GM21381 (cell line): Measurements from ENCODE around the gene ZNF414.

ENCODE experiments used
- ATAC-seq: cut with Tn5 transposase; IDR thresholded peaks from one replicate; pipeline ENCODE4 v1.9.1; 2021; ENCODE audit warnings: mild to moderate bottlenecking, moderate library complexity; ENCODE audit not compliant: unreplicated experiment

The ZNF414 gene

DNA sequence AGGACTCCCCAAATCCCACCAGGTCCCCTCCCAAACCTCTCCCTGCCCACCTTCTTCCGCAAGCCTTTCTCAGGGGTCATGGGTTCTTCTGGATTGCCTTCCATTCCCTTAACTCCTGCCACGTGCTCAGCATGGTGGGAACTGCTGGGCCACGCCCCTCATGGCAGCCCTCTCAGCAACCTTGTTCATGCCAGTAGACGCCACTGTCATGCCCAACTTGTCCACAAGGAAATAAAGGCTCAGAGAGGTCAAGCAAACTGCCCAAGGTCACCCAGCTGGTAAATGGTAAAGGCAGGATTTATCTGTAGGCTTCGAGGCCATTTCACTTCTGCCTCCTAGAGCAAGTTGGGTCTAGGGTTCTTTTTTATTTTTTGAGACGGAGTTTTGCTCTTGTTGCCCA lies 22.4 kb downstream of the ZNF414 start:
- ATAC-seq, result no peak

DNA sequence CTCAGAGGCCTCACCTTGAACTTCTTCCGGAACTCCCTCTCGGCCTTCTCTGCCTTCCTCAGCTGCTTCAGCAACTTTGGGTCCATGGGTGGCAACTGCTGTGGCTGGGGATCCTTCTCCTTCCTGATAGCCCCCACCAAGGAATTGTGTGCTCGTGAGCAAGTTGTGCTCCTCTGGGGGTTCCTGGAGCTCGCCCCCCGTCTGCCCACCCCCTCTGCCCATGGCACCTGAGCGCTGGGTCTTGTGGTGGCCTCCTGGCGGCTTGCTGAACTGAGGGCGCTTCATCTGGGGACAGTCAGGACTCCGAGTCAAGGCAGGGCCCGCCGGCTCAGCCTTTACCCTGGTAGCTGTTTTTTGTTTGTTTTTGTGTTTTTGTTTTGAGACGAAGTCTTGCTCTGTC lies 23.1 kb downstream of the ZNF414 start:
- no peak for ATAC-seq

DNA sequence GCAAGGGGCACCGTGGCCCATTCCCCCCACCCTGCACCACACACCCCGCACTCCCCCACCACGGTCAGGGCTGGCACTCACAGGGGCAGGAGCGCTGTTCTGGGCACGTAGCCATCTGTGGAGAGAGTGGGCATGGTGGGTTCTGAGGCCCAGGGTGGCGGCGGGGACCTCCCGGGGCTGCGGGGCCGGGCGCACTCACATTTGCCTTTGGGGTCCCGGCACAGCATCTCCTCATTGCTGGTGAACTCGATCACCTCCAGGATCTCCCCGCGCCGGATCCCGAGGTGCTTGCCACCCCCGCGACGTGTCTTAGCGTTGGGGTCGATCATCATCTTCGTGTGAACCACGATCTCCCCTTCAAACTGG lies 23.6 kb downstream of the ZNF414 start:
- no peak for ATAC-seq

DNA sequence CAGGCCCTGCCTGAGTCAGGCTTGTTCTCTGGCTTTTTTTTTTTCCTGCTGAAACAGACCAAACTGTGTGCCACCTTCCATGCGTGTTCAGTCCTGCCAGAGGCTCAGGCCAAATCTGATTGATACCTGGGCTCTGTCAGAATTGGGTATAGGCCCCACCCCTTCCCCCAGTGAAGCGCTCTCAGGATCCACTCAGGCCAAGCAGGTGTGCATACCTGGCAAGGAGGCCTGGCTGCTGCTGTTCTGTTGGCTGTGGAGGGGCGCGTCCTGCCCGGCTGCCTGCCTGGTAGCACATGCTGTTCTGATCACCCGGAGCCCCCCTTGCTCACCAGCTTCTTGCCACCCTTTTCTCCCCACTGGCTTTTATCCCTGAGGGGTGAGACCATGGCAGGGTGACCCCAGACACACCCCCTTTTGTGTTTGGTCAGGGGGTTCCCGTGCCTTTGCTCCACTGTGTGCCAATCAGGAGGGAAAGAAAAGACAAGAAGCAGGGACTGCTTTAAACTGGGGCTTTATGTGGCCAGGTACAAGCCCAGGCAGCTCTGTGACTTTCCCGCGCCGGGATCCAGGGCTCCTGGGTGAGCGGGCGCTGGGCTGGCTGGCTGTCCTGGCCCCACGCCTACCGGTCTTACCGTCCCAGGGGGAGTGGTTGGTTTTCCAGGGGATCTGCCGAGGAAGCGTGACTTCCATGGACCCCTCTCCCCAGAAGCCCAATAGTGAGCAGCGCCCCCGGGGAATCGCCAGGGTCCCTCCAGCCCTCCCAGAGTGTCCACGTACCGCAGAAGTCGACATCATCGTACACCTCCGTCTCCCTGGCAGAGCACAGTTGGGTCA lies 24.2 kb downstream of the ZNF414 start:
- no peak for ATAC-seq

DNA sequence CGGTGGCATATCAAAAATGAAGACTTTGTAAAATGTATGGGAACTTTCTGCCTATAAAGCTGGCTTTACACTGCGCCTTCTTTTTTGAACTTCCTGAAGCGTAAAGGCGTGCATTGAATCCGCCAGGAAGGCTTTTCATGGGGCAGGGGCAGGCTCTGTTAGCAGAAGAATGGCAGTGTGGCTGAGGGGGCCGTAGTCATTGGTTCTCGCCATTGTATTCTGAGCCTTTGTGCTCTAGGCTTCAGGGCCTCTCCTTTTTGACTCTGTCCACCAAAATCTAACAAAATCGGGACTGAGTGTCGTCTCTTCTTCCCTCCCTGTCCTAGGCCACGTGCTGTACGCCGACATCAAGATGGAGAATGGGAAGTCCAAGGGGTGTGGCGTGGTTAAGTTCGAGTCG lies 25.6 kb downstream of the ZNF414 start:
- ATAC-seq, result no peak

DNA sequence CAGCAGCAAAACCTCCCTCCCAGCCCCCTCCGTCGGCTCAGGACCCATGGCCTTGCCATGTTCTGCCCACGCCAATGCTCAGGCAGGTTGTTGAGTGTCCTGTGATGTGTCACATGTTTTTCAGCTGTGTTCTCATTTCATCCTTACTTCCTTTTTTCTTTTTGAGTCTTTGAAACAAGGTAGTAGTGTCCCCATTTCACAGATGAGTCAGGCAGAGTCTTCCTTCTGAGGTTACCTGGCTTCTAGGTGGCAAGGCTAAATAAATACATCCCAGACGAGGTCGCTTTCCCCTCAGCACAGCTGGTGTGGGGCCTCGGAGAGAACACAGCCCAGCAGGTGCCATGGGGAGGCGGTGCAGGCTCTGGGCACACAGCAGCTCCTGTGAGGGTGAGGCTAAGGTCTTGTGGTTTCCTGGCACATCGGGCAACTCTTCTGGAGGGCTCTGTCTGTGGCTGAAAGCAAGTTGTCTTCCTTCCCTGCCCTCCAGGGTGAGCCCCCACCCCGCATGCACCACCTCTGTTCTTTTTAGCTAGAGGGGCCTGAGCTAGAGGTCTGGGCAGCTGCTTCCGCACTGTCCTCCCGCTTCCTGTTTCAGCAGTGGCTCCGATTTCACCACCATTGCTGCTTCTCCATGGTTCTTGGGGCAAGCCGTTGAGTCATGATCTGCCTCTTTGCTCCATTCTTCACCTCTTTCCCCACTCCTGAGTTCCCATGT lies 26.7 kb downstream of the ZNF414 start:
- no peak for ATAC-seq

DNA sequence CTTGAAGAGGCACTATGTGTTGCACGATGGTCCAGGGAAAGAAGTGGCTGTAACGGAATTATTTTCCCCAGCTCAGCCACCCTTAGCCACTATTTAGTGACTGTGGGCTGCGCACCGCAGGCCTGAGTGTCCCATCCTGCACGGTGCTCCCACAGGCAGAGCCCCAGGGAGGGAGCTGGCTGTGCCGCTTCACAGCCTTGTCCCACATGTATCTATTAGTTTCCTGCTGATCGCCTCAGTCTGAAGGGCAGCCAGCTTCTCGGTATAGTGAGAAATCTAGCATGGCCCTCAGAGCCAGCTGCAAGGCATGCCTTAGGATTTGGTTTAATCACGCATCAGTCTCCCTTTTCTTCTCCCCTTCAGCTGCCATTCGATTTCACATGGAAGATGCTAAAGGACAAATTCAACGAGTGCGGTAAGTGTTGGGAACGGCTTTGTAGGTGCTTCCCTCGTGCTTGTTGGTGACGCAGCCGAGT lies 27.3 kb downstream of the ZNF414 start:
- no peak for ATAC-seq

DNA sequence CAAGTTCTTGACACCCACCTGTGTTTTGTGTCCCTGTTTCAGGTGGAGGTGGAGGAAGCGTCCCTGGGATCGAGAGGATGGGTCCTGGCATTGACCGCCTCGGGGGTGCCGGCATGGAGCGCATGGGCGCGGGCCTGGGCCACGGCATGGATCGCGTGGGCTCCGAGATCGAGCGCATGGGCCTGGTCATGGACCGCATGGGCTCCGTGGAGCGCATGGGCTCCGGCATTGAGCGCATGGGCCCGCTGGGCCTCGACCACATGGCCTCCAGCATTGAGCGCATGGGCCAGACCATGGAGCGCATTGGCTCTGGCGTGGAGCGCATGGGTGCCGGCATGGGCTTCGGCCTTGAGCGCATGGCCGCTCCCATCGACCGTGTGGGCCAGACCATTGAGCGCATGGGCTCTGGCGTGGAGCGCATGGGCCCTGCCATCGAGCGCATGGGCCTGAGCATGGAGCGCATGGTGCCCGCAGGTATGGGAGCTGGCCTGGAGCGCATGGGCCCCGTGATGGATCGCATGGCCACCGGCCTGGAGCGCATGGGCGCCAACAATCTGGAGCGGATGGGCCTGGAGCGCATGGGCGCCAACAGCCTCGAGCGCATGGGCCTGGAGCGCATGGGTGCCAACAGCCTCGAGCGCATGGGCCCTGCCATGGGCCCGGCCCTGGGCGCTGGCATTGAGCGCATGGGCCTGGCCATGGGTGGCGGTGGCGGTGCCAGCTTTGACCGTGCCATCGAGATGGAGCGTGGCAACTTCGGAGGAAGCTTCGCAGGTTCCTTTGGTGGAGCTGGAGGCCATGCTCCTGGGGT lies 28.2 kb downstream of the ZNF414 start:
- ATAC-seq, result no peak

DNA sequence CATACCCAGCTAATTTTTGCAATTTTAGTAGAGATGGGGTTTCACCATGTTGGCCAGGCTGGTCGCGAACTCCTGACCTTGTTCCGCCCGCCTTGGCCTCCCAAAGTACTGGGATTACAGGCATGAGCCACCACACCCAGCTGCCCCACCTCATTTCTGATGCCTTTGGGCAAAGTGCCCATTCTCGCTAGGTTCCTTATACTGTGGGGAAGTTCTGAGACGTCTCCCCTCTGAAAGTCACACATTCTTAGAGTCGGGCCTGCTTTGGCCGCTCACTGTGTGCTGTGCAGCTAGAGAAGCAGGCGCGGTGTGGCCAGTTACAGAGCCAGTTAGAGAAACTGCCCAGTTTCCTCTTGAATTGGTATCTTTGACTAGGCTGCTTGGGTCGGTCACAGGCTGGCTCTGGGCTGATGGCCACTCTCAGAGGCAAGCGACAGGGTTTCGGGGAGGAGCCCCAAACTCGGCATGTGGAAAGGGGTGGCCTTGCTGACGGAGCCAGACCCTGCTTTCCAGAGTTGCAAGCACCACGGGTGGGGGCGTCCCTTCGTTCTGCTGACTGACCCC lies 29.6 kb downstream of the ZNF414 start:
- ATAC-seq, result no peak

DNA sequence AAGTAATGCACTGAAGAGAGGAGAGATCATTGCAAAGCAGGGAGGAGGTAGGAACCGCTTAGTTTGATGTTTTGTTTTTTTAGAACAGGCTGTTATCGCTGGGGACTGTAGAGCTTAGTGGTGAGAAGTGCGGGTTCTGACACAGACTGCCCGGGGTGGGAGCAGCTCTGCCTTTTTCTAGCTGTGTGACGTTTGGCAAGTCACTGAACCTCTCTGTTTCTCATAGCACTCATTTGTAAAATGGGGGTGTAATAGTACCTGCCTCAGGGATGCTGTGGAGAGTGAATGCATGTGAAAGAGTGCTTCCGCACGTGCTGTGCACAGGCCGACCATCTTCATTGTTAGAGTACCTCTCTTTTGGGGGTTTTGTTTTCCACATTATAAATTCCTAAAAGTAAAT lies 30.8 kb downstream of the ZNF414 start:
- ATAC-seq, result no peak

DNA sequence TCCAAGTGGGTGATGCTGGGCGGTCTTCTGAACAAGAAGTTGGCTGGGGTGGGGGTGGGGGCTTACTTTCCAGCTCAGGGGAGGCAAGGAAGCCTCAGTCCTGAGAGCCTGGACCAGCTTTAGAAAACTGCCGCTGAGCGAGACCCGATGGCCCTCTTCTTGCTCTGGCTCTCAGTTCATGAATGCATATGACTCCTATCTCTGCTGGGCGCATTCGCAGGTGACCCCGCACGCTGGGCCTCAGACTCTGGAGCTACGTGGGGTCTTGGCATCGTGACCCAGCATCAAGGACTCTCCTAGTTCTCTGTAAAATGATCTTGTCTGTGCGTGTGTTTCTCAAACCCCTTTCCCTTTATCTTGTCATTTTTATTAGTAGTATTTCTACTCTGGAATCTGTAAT lies 31.3 kb downstream of the ZNF414 start:
- ATAC-seq, result no peak

DNA sequence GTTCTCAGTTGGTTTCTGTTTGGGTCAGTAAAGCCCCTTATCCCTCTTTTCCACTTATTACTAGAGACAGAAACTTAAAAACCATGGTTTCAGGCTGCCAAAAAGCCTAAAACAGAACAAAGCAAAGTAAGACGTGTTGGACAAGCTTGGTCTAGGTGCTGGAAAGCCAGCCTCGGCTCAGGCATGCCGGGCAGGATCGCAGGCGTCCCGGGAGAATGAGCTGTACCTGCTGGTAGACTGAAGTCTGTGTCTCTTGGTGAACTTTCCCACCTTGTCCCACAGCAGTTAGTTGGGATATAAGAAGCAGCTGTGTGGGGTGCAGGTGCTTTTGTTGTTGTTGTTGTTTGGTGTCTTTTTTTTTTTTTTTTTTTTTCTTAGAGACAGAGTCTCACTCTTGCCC lies 32.4 kb downstream of the ZNF414 start:
- ATAC-seq, result no peak

DNA sequence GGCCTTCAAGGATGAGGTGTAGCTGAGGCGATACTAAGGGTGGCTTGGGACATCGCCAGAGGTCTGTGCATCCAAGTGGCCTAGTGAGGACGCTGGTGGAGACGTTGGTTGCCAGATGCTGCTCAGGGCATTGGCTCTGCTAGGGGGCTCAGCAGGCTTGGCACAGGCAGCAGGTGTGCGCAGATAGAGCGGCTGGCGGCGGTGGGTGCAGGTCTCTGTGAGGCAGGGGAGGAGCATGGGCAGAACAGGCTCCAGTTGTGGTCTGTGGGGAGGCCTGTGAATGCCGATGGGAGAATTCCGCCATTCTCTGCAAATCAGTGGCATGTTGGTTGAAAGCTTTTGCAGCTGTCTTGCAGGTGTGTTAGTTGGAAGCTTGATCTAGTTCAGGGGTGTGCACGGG lies 32.8 kb downstream of the ZNF414 start:
- no peak for ATAC-seq

DNA sequence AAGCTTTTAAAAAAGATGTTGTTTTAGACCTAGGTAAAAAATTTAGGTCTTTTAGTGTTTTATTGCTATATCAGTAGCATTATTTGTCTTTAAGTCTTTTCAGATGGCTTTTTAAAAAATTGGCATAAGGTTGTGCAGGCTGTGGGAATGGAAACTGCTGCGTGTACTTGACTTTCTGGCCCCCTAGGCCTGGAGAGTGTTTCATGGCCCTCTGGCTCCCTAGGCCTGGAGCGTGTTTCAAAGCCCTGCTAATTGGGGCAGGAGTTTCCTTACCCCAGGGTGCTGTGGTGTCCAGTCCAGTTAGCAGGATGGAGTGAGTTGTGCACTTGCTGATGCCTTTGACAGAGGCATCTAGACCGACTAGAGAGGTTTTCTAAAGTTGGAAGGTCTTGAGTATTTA lies 35.4 kb downstream of the ZNF414 start:
- no peak for ATAC-seq

DNA sequence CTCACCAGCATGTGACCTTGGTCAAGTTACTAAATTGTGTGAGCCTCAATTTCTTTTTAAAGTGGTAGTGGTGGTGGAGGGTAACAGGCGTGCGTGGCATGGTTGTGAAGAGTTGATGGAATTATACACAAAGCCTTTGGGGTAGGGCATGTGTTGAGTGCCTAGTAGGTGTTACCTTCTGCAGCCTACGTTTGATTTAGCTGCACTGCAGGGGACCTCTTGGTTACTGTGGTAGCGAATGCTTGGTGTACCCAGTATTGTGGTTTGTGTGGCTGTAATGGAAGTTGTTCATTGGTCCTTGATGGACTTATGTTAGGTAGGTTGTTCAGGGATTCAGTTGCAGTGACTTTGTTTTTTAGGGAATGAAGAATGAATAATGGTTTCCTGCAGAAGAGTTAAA lies 36.1 kb downstream of the ZNF414 start:
- no peak for ATAC-seq

DNA sequence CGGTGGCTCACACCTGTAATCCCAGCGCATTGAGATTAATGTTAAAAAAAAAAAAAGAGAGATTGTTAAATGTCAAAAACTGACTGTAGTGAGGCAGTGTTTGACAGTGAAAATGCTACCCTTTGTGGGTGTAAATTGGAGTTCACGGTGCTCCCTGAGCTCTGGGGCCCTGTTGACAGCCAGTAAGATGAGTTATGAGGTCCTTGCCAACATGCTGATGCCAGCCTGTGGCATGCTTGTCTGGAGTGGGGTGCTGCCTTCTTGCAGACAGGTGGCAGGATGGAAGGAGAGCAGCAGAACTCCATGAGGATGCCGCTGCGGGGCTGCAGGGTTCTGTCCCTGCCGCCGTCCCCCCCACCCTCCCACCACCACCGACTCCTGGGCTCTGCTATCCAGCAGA lies 37.4 kb downstream of the ZNF414 start:
- ATAC-seq, result no peak

DNA sequence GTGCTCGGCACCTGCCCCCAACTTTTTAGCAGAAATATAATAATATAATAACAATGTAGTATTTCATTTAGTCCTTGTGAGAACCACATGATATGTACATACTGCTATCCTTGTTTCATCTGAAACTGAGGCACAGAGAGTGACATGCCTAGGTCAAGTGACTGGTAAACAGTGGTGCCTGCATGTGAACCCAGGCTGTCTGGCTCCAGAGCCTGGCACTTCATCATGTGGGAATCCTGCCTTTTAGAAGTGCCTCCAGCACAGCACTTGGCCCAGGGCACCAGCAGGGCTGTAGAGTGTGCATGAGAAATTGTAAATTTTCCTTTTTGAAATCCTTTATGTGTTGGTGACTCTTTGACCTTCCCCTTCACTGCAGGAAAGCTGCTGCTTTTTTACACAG lies 39.0 kb downstream of the ZNF414 start:
- no peak for ATAC-seq

DNA sequence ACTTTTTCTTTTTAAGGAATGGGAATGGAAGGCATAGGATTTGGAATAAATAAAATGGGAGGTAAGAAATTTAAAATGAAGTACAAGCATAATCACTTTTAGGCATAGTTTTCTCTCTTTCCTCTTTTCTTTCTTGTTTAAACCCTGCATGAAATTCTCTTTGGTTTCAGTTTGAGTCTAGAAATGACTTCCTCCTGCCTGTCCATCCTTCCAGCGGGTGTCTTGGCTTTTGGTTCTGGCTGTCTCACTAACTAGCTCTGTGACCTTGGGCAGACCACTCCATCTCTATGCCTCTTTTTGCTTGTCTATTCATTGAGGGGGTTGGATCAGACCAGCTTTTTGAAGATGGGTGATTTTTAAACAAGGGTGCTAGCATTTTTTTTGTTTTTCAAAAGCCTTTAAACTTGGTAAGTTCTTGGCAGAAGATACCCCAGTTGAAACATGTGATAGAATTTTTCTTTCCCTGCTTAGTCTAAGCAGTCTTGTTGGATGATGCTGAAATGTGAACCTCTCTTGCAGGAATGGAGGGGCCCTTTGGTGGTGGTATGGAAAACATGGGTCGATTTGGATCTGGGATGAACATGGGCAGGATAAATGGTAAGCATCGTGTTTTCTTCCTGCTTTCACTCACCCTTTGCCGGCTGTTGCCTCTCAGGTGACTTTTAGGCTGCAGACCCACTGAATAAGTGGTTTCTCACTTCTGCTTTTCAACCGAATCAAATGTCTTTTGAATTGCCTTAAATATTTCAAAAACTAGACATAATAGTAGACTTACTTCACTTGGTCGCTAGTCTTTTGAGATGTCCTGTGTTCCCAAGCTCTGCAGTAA lies 40.1 kb downstream of the ZNF414 start:
- ATAC-seq, result peak; percentile 53

DNA sequence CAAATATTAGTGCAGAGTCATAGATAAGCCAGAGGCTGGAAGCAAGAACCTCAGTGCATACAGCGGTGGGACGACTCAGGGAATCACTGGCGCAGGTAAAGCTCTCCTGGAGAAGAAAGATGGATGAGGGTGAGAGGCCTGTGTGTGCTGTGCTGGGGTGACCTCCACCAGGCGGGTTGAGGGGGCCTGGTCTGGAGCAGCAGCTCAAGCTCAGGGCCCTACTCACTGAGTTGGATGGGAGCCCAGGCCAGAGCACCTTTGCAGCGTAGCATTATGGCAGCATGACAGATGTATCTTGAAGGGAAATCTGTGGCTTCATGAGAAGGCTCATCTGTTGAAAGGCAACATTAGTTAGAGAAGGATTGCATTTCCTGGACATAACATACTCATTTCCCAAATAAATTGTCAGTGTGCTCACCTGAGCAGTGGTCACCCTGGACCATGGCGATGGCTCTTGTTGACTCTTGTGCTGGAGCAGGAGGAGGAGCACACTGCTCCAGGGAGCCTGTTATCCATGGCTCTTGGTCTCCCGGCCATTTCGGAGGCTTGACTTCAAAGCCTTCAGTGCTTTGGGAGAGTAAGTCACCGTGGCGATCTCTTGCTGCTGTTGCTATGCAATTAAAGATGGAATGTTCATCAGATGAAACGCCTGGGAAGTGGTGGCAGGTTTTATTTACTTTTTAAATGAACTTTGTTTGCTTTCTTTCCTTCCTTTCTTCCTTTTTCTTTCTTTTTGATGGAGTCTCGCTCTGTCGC lies 44.2 kb downstream of the ZNF414 start:
- no peak for ATAC-seq
